GM18517 (cell line): ENCODE results near the gene NFU1.
"Not testable (repeated sequence)": the region's sequence is repeated elsewhere in the genome, so short reads cannot be mapped to it uniquely, and the experiment has no call there.

Source experiments
- ATAC-seq: cut with Tn5 transposase; IDR thresholded peaks from one replicate; pipeline ENCODE4 v1.9.1; 2021; ENCODE audit warnings: mild to moderate bottlenecking, moderate library complexity; ENCODE audit not compliant: unreplicated experiment

Gene NFU1

GRCh38 chr2:69389271-69389670 is 48.0 kb downstream of the NFU1 start:
- ATAC-seq = no peak

- no peak for ATAC-seq
Measured at GRCh38 chr2:69387770-69388481, 49.3 kb downstream of the NFU1 start.

- peak; percentile 88 for ATAC-seq
Measured at GRCh38 chr2:69386789-69387734, 50.2 kb downstream of the NFU1 start, which contains the start of gene GFPT1. Gene GFPT1, minus strand, starts transcription at chr2:69387227. Its CDS starts 156 bp downstream, at chr2:69387071.

GRCh38 chr2:69386360-69386759 is 50.9 kb downstream of the NFU1 start:
- ATAC-seq = peak; percentile 15

- no peak for ATAC-seq
Measured at GRCh38 chr2:69385443-69386151, 51.6 kb downstream of the NFU1 start.

GRCh38 chr2:69384618-69385081 is 52.6 kb downstream of the NFU1 start:
- ATAC-seq = no peak

- no peak for ATAC-seq
Measured at GRCh38 chr2:69383176-69383812, 53.9 kb downstream of the NFU1 start.

GRCh38 chr2:69382547-69382946 is 54.7 kb downstream of the NFU1 start:
- no peak for ATAC-seq

- no peak for ATAC-seq
Measured at GRCh38 chr2:69381337-69381737, 55.9 kb downstream of the NFU1 start.

GRCh38 chr2:69380072-69380917 is 56.9 kb downstream of the NFU1 start:
- ATAC-seq = no peak

- no peak for ATAC-seq
Measured at GRCh38 chr2:69376403-69376802, 60.8 kb downstream of the NFU1 start.

GRCh38 chr2:69375494-69376353 is 61.5 kb downstream of the NFU1 start:
- ATAC-seq = no peak

- ATAC-seq = no peak
Measured at GRCh38 chr2:69372767-69373166, 64.5 kb downstream of the NFU1 start.

GRCh38 chr2:69369802-69370201 is 67.4 kb downstream of the NFU1 start:
- ATAC-seq = no peak

- ATAC-seq = no peak
Measured at GRCh38 chr2:69368588-69368987, 68.6 kb downstream of the NFU1 start.

- ATAC-seq = no peak
Measured at GRCh38 chr2:69359371-69359770, 77.9 kb downstream of the NFU1 start.

- no peak for ATAC-seq
Measured at GRCh38 chr2:69358914-69359313, 78.3 kb downstream of the NFU1 start.

GRCh38 chr2:69356471-69356870 is 80.8 kb downstream of the NFU1 start:
- ATAC-seq = no peak

- ATAC-seq = not testable (repeated sequence)
Measured at GRCh38 chr2:69354976-69355375, 82.3 kb downstream of the NFU1 start.
